ENCODE measurements around the gene SLC11A2. TPM values are rescaled to one million over a fixed set of nuclear protein-coding genes. Genes with fewer than 3 reads are reported as not detected.

The SLC11A2 gene
- total RNA-seq, 2 donors from 2014 or later = 61.6 to 82.3 TPM

DNA sequence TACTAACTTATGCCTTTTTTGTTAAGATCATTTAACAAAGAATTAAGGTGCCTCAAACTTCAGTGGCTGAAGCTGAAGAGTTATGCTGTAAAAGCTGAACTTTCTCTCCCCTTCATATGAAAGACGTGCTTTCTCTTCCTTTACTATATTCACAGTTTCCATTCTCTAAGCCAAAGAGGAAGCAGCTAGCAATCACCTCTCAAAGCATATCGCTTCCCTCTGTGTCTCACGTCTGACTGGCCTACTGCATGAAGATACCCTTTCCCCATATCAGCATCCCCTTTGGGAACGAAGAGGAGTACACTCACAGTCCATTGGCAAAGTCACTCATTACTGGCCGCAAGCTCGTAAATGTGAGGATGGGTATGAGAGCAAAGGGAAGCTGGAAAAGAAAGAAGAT, 34.9 kb downstream of the SLC11A2 start:
- H3K4me1 ChIP-seq (ENCODE audit: control insufficient read depth in 1 of 2, low read depth in 2 of 2) = peaks cover 4 to 6% of the 10 kb centered on the region in 2 donors
- H3K27ac ChIP-seq = no peak overlapping the region
- H3K36me3 ChIP-seq = peaks cover 45% of the 10 kb centered on the region
- DNase-seq (ENCODE audit: low spot score) (no peak), ATAC-seq (ENCODE audit: insufficient number of reproducible peaks, low FRiP score, low read depth) (no peak)
- no peak overlapping the region for H3K4me3 ChIP-seq
- no peak for TF ChIP-seq CTCF (IDR thresholded peaks at IDR 0.05)
- no peaks in the 10 kb centered on the region for H3K9me3 ChIP-seq
- H3K27me3 ChIP-seq (replicated peaks; ENCODE audit: insufficient read depth) = no peaks in the 10 kb centered on the region

DNA sequence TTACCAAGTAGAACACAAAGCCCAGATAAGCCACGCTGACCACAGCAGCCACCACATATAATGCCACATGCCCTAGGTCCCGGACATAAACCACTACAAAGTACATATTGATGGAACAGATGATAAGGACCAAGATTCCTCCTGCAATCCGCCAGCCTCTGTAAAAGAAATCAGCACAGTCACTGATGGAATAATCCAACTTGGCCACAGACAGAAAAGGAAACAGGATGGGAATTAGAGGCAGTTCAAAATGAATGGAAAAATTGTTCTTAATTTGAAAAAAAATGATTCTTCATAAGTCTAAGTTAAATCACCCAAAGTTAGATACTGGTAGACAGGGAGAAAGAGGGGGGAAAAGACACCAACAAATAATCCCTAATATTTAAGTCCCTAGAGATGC, 35.4 kb downstream of the SLC11A2 start:
- no peaks in the 10 kb centered on the region for H3K9me3 ChIP-seq
- H3K27ac ChIP-seq = no peak overlapping the region
- DNase-seq (ENCODE audit: low spot score) (no peak), ATAC-seq (ENCODE audit: insufficient number of reproducible peaks, low FRiP score, low read depth) (no peak)
- H3K36me3 ChIP-seq = peaks cover 45% of the 10 kb centered on the region
- peaks cover 9 to 11% of the 10 kb centered on the region in 2 donors for H3K4me1 ChIP-seq (ENCODE audit: control insufficient read depth in 1 of 2, low read depth in 2 of 2)
- H3K27me3 ChIP-seq (replicated peaks; ENCODE audit: insufficient read depth) = no peaks in the 10 kb centered on the region
- no peak overlapping the region for H3K4me3 ChIP-seq
- no peak for TF ChIP-seq CTCF (IDR thresholded peaks at IDR 0.05)

DNA sequence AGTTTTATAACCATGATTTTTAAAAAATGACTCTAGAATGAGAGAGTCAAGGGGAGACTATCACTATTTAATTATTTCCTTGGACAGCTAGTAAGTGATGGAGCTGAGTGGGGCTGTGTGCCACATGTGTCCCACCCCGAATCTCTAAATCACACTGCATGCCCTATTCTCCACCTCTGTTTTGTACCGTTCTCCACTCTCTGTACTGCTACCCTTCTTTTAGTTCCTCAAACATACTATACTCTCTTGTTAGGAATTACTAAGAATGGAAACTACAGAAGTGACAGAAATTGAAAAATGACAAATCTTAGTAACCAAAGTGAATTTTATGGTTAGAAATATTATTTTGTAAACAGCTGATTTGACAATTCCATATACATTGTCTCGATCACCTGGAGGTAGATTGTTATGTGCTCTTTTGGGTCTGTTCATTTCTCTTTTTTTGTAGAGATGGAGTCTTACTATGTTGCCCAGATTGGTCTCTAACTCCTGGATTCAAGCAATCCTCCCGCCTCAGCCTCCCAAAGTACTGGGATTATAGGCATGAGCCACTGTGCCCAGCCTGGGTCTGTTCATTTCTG, 35.9 kb downstream of the SLC11A2 start:
- Histone ChIP-seq H3K4me1 (ENCODE audit: control insufficient read depth in 1 of 2, low read depth in 2 of 2) (peaks cover 12 to 15% of the 10 kb centered on the region in 2 donors), H3K27me3 (replicated peaks; ENCODE audit: insufficient read depth) (no peaks in the 10 kb centered on the region), H3K4me3 (no peak overlapping the region), H3K9me3 (no peaks in the 10 kb centered on the region), H3K27ac (no peak overlapping the region), H3K36me3 (peaks cover 40% of the 10 kb centered on the region)
- no peak for ATAC-seq (ENCODE audit: insufficient number of reproducible peaks, low FRiP score, low read depth)
- DNase-seq (ENCODE audit: low spot score) = no peak
- TF ChIP-seq CTCF (IDR thresholded peaks at IDR 0.05) = no peak

- Histone ChIP-seq H3K36me3 (peaks cover 29% of the 10 kb centered on the region), H3K4me1 (ENCODE audit: control insufficient read depth in 1 of 2, low read depth in 2 of 2) (peaks cover 23 to 27% of the 10 kb centered on the region in 2 donors), H3K27me3 (replicated peaks; ENCODE audit: insufficient read depth) (no peaks in the 10 kb centered on the region), H3K9me3 (no peaks in the 10 kb centered on the region), H3K4me3 (no peak overlapping the region), H3K27ac (no peak overlapping the region)
- no peak for TF ChIP-seq CTCF (IDR thresholded peaks at IDR 0.05)
- DNase-seq (ENCODE audit: low spot score) = no peak
- no peak for ATAC-seq (ENCODE audit: insufficient number of reproducible peaks, low FRiP score, low read depth)
Observed at GRCh38 chr12:50988871-50989270, 37.3 kb downstream of the SLC11A2 start.

DNA sequence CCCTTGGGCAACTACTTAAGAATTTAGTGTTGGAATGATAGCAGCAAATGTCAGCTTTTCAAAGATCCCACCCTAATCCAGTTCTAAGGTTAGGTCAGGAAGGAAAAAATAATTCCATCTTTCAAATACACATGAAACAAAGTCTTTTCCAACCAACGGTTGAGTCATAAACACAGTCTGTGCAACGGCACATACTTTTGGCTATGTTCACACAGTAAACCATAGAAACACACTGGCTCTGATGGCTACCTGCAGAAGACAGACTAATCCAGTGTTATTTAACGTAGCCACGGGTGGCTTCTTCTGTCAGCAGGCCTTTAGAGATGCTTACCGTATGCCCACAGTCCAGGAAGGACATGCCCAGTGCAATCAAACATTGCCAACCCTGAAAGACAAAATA, 38.1 kb downstream of the SLC11A2 start:
- H3K4me1 ChIP-seq (ENCODE audit: control insufficient read depth in 1 of 2, low read depth in 2 of 2) = peaks cover 28 to 35% of the 10 kb centered on the region in 2 donors
- ATAC-seq (ENCODE audit: insufficient number of reproducible peaks, low FRiP score, low read depth) = no peak
- no peak overlapping the region for H3K4me3 ChIP-seq
- no peaks in the 10 kb centered on the region for H3K9me3 ChIP-seq
- no peak for TF ChIP-seq CTCF (IDR thresholded peaks at IDR 0.05)
- no peak for DNase-seq (ENCODE audit: low spot score)
- H3K27ac ChIP-seq = peak overlapping the region in 1 of 2 donors; percentile 80
- peaks cover 29% of the 10 kb centered on the region for H3K36me3 ChIP-seq
- H3K27me3 ChIP-seq (replicated peaks; ENCODE audit: insufficient read depth) = no peaks in the 10 kb centered on the region

Measured in thoracic aorta (tissue), 2 donors.